Progenitor cell of endocrine pancreas (in vitro differentiated cells): ENCODE data around the gene KRTAP17-1. TPM values are rescaled to one million over a fixed set of nuclear protein-coding genes. Genes with fewer than 3 reads are reported as not detected.

Experiments used
- DNase-seq: peaks from one replicate; pipeline ENCODE4 v3.0.0; 2021; ENCODE audit warnings: low spot score; ENCODE audit not compliant: unreplicated experiment
- H3K27ac Mint-ChIP-seq: 2 replicates; pipeline ENCODE4 v1.8.0; 2021; ENCODE audit warnings: mild to moderate bottlenecking, moderate library complexity, mixed read lengths
- H3K27me3 Mint-ChIP-seq: 2 replicates; pipeline ENCODE4 v1.8.0; 2021; ENCODE audit warnings: mixed read lengths
- H3K36me3 Mint-ChIP-seq: 2 replicates; pipeline ENCODE4 v1.8.0; 2022; ENCODE audit warnings: mixed read lengths; ENCODE audit not compliant: insufficient read depth
- H3K4me1 Mint-ChIP-seq: 2 replicates; pipeline ENCODE4 v1.8.0; 2021; ENCODE audit warnings: low read depth, mixed read lengths
- H3K4me3 Mint-ChIP-seq: 2 replicates; pipeline ENCODE4 v1.8.0; 2021; ENCODE audit warnings: low read depth, mild to moderate bottlenecking, moderate library complexity, mixed read lengths
- H3K9me3 Mint-ChIP-seq: 2 replicates; pipeline ENCODE4 v1.8.0; 2021; ENCODE audit warnings: low read depth, mixed read lengths
- total RNA-seq: library from RNA; stranded (reverse); gene quantifications from 2 replicates; pipeline ENCODE4 v1.2.1, GENCODE V29; 2021
- TF ChIP-seq, protein P1 (sequence below): fragments of 200-600 bp; sonication (generic); IDR thresholded peaks from one replicate; pipeline ENCODE4 v1.5.0; 2021; ENCODE audit warnings: antibody characterized with exemption, mild to moderate bottlenecking; ENCODE audit not compliant: unreplicated experiment

The KRTAP17-1 gene
- total RNA-seq, 1 donor from 2014 or later, result not detected

DNA sequence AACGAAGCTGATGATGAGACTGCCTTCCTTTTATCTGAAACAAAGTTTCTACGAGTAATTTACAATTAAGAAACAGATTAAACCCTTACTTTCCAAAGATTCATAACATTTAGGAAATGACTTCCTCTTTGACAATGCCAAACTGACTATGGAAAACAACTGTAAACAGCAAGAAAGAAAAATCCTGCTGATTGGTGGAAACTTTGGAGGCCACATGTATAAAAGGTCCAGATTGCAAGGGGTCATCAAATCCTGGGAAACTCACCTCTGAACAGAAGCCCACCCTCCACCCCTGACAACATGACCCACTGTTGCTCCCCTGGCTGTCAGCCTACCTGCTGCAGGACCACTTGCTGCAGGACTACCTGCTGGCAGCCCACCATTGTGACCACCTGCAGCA is 50.4 kb downstream of the KRTAP17-1 start, which contains the start of gene KRTAP9-6:
Gene KRTAP9-6 (plus strand): TSS at position 301 of the 400 bp plus-strand sequence. CDS start 0 bp downstream, at position 301.
- Mint-ChIP-seq H3K4me3 (no peak within 1 kb of the TSS), H3K36me3 (no peaks in the 10 kb centered on the region), H3K27ac (no peak within 1 kb of the TSS), H3K4me1 (no peaks in the 10 kb centered on the region), H3K27me3 (peaks cover 26% of the 10 kb centered on the region), H3K9me3 (no peaks in the 10 kb centered on the region)
- no peak for DNase-seq
- TF ChIP-seq, protein P1, sequence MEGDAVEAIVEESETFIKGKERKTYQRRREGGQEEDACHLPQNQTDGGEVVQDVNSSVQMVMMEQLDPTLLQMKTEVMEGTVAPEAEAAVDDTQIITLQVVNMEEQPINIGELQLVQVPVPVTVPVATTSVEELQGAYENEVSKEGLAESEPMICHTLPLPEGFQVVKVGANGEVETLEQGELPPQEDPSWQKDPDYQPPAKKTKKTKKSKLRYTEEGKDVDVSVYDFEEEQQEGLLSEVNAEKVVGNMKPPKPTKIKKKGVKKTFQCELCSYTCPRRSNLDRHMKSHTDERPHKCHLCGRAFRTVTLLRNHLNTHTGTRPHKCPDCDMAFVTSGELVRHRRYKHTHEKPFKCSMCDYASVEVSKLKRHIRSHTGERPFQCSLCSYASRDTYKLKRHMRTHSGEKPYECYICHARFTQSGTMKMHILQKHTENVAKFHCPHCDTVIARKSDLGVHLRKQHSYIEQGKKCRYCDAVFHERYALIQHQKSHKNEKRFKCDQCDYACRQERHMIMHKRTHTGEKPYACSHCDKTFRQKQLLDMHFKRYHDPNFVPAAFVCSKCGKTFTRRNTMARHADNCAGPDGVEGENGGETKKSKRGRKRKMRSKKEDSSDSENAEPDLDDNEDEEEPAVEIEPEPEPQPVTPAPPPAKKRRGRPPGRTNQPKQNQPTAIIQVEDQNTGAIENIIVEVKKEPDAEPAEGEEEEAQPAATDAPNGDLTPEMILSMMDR, result no peak

Other genes with a start within 250 kb of the KRTAP17-1 start
- not detected in 2 replicates for gene KRTAP2-4, start 249.8 kb downstream of the KRTAP17-1 start, total RNA-seq
- gene KRTAP4-7, start 231.6 kb downstream of the KRTAP17-1 start, total RNA-seq, result not detected in 2 replicates
- not detected in 2 replicates for gene KRTAP4-8, start 217.6 kb downstream of the KRTAP17-1 start, total RNA-seq
- not detected in 2 replicates for gene KRTAP4-16, start 213.5 kb downstream of the KRTAP17-1 start, total RNA-seq
- gene KRTAP4-9, start 210.3 kb downstream of the KRTAP17-1 start, total RNA-seq, result not detected in 2 replicates
- not detected in 2 replicates for gene KRTAP4-11, start 197.3 kb downstream of the KRTAP17-1 start, total RNA-seq
- not detected in 2 replicates for gene KRTAP4-12, start 191.5 kb downstream of the KRTAP17-1 start, total RNA-seq
- gene KRTAP4-6, start 175.2 kb downstream of the KRTAP17-1 start, total RNA-seq, result not detected in 2 replicates
- not detected in 2 replicates for gene KRTAP4-5, start 165.9 kb downstream of the KRTAP17-1 start, total RNA-seq
- gene KRTAP4-4, start 155.0 kb downstream of the KRTAP17-1 start, total RNA-seq, result not detected in 2 replicates
- gene KRTAP4-3, start 147.5 kb downstream of the KRTAP17-1 start, total RNA-seq, result not detected in 2 replicates
- not detected in 2 replicates for gene KRTAP4-2, start 137.5 kb downstream of the KRTAP17-1 start, total RNA-seq
- not detected in 2 replicates for gene KRTAP4-1, start 130.8 kb downstream of the KRTAP17-1 start, total RNA-seq
- not detected in 2 replicates for gene KRTAP9-1, start 125.8 kb downstream of the KRTAP17-1 start, total RNA-seq
- gene KRTAP9-2, start 89.1 kb downstream of the KRTAP17-1 start, total RNA-seq, result not detected in 2 replicates
- not detected in 2 replicates for gene KRTAP9-3, start 83.3 kb downstream of the KRTAP17-1 start, total RNA-seq
- not detected in 2 replicates for gene KRTAP9-8, start 77.7 kb downstream of the KRTAP17-1 start, total RNA-seq
- not detected in 2 replicates for gene KRTAP9-4, start 66.0 kb downstream of the KRTAP17-1 start, total RNA-seq
- not detected in 2 replicates for gene KRTAP9-9, start 60.3 kb downstream of the KRTAP17-1 start, total RNA-seq
- not detected in 2 replicates for gene KRTAP9-6, start 50.3 kb downstream of the KRTAP17-1 start, total RNA-seq
- gene KRTAP9-7, start 40.0 kb downstream of the KRTAP17-1 start, total RNA-seq, result not detected in 2 replicates
- not detected in 2 replicates for gene KRTAP29-1, start 12.9 kb downstream of the KRTAP17-1 start, total RNA-seq
- not detected in 2 replicates for gene KRTAP16-1, start 6.4 kb downstream of the KRTAP17-1 start, total RNA-seq
- gene KRT33A, start 35.1 kb upstream of the KRTAP17-1 start, total RNA-seq, result not detected in 2 replicates
- gene KRT33B, start 54.1 kb upstream of the KRTAP17-1 start, total RNA-seq, result not detected in 2 replicates
- gene KRT34, start 66.6 kb upstream of the KRTAP17-1 start, total RNA-seq, result not detected in 2 replicates
- not detected in 2 replicates for gene KRT31, start 81.9 kb upstream of the KRTAP17-1 start, total RNA-seq
- gene KRT37, start 108.9 kb upstream of the KRTAP17-1 start, total RNA-seq, result not detected in 2 replicates
- not detected in 2 replicates for gene KRT38, start 125.3 kb upstream of the KRTAP17-1 start, total RNA-seq
- not detected in 2 replicates for gene KRT32, start 151.7 kb upstream of the KRTAP17-1 start, total RNA-seq
- not detected in 2 replicates for gene KRT35, start 165.4 kb upstream of the KRTAP17-1 start, total RNA-seq
- gene KRT36, start 174.2 kb upstream of the KRTAP17-1 start, total RNA-seq, result not detected in 2 replicates
- not detected in 2 replicates for gene KRT13, start 189.9 kb upstream of the KRTAP17-1 start, total RNA-seq
- 2.9 TPM in 2 replicates for gene KRT15, start 203.2 kb upstream of the KRTAP17-1 start, total RNA-seq
- 398 and 429 TPM in 2 replicates for gene KRT19, start 212.6 kb upstream of the KRTAP17-1 start, total RNA-seq